Adrenal gland (tissue), 5 donors: ENCODE measurements around the gene CDADC1.

Source experiments
- POLR2A ChIP-seq, 2 donors: fragments of 450-650 bp; IDR thresholded peaks; one replicate each; pipeline ENCODE4 v1.6.1; 2017; ENCODE audit warnings: antibody characterized with exemption in 2 of 2, mild to moderate bottlenecking in 2 of 2, moderate library complexity in 1 of 2
- TF ChIP-seq, protein P1 (sequence below), 6 experiments: fragments of 450-650 bp in 4 of 6; fragments of 200-600 bp in 2 of 6; sonication (generic) in 1 of 6; IDR thresholded peaks; 1 replicate in 5 of 6; 2 replicates in 1 of 6; pipeline versions ENCODE4 v1.5.1 to v1.8.0; 2016 to 2021; ENCODE audit warnings: antibody characterized with exemption in 6 of 6, mild to moderate bottlenecking in 2 of 6, moderate library complexity in 1 of 6
- donor health status: DM: no; HTN: no; CAD: no.

DNA sequence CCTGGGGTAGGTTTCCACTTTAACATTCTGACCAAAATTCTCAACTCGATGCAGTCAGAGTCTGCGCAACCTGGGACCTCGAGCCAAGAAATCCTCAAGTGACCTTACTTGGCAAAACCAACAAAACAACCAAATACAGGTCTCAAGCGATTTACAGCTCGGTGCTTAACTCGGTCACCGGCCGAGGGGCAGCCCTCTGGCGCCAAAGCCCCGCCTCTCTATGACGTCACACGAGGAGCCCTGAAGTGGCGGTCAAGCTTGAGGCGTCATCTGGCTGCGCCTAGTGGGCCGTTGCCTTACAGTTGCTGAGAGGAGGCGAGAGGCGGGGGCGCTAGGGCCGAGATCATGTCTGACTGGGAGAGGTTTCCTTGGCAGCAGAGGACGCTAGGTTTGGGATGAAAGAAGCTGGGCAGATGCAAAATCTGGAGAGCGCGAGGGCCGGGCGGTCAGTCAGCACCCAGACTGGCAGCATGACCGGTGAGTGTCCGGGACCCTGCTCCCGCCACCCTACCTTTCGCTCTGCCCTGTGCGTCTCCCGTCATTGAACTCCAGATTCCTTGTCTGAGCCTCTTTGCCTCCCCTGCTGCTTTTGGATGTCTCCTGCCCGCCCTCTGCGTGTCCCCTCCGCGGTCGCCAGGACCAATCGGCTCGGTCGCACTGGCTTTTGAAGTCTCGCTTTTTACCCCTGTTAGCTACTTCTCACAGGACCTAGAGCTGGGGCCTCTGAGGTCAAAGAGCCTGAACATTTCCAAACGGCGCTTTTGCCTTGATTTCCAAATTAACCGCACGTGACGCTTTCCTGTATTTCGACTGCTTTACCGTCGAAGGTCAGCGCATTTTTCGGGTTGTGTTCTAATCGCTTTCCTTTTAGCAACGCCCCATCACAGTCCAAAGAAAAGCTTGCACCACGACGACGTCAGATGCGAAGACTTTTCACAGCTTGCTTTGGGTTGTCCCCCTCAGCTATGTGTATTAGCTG, at the start of gene CDADC1:
- TF ChIP-seq POLR2A (IDR thresholded peaks at IDR 0.05), result peak; percentile 83 to 94
- TF ChIP-seq, protein P1, sequence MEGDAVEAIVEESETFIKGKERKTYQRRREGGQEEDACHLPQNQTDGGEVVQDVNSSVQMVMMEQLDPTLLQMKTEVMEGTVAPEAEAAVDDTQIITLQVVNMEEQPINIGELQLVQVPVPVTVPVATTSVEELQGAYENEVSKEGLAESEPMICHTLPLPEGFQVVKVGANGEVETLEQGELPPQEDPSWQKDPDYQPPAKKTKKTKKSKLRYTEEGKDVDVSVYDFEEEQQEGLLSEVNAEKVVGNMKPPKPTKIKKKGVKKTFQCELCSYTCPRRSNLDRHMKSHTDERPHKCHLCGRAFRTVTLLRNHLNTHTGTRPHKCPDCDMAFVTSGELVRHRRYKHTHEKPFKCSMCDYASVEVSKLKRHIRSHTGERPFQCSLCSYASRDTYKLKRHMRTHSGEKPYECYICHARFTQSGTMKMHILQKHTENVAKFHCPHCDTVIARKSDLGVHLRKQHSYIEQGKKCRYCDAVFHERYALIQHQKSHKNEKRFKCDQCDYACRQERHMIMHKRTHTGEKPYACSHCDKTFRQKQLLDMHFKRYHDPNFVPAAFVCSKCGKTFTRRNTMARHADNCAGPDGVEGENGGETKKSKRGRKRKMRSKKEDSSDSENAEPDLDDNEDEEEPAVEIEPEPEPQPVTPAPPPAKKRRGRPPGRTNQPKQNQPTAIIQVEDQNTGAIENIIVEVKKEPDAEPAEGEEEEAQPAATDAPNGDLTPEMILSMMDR (IDR thresholded peaks at IDR 0.05), result peak in 1 of 6 experiments; percentile 1
